ENCODE measurements around the gene FAM120A.
A peak's percentile ranks its signal among the peaks of the same experiment; 100 is the strongest.

Gene FAM120A

DNA sequence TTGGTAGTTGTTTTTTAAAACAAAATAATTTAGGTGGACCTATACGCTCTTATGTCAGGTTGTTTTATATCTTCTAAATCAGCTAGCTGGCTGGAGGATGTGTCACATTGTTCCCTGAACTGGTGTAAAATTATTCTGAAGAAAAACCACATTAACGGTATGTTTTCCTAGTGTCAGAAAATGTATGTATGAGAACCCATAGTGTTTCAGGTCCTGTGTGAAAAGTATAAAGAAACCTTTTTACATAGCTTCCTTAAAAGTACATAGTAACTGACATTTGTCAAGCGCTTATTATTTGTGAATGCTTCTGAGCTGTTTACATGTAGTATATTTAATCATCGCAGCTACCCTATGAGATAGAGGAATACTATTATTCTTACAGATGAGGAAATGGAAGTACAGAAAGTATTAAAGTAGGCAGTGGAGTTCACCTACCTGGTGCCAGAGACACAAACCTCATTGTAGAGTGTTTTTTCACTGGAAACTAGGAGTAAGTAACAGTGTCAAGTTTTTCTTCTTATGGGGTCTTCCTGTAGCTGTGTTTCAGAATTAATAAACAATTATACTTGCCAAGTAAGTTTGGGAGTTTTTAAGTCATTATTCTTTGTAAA lies 12.3 kb downstream of the FAM120A start:
- Histone ChIP-seq H3K4me1 (ENCODE audit: insufficient read depth, low read length) (peaks cover 50% of the 10 kb centered on the region; the same call in 1 of the 2 replicates), H3K36me3 (ENCODE audit: insufficient read depth, low read depth, low read length) (no peaks in the 10 kb centered on the region), H3K4me3 (ENCODE audit: low read length) (no peak overlapping the region), H3K27ac (ENCODE audit: low read length) (no peak overlapping the region), H3K9ac (ENCODE audit: low read depth, low read length) (no peak overlapping the region; the same call in 1 of the 2 replicates), H3K27me3 (ENCODE audit: insufficient read depth, low read length) (no peaks in the 10 kb centered on the region), H3K9me3 (ENCODE audit: insufficient read depth, low read depth, low read length) (no peaks in the 10 kb centered on the region)

DNA sequence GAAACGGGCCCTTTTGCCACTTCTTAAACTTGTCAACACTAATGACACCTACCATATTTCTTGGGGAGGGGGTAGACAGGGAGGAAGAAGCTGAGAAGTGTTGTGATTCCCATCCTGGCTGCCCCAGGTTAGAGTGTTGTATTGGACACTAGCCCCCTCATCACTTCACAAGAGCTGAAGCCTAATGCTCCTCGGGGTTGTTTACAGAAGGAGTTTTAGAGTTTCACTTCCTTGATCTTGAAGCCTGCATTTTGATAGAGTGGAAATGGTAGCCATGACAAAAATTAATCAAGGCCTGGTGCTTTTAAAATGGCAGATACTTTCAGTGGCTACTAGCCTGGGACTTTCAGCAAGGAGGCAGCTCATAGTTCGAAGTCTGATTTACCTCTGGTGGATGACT lies 12.9 kb downstream of the FAM120A start:
- Histone ChIP-seq H3K27ac (ENCODE audit: low read length) (no peak overlapping the region), H3K4me1 (ENCODE audit: insufficient read depth, low read length) (peaks cover 56% of the 10 kb centered on the region; the same call in 1 of the 2 replicates), H3K4me3 (ENCODE audit: low read length) (peak overlapping the region; percentile 28; the same call in 1 of the 2 replicates), H3K9ac (ENCODE audit: low read depth, low read length) (peak overlapping the region; percentile 19; the same call in 1 of the 2 replicates), H3K27me3 (ENCODE audit: insufficient read depth, low read length) (no peaks in the 10 kb centered on the region), H3K36me3 (ENCODE audit: insufficient read depth, low read depth, low read length) (no peaks in the 10 kb centered on the region), H3K9me3 (ENCODE audit: insufficient read depth, low read depth, low read length) (no peaks in the 10 kb centered on the region)

DNA sequence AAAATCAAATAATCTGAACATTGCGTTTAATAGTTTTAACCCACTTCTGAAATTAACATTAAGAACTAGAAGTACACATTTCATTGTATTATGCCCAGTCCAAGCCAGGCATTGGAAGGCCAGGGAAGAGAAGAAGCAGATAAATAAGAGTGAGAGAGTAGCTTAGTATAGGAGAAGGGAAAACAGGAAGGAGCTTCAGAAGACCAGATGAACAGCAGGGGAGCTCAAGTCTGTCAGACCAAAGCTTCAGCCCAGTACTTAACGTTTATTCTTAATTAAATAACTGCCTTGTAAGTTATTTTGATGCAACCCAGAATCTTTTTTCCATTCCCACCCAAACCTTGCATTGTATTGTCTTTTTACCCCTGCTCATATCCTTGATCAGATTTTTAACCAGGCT lies 13.4 kb downstream of the FAM120A start:
- Histone ChIP-seq H3K27me3 (ENCODE audit: insufficient read depth, low read length) (no peaks in the 10 kb centered on the region), H3K27ac (ENCODE audit: low read length) (no peak overlapping the region), H3K4me3 (ENCODE audit: low read length) (peak overlapping the region; percentile 28; the same call in 1 of the 2 replicates), H3K4me1 (ENCODE audit: insufficient read depth, low read length) (peaks cover 57% of the 10 kb centered on the region; the same call in 1 of the 2 replicates), H3K9me3 (ENCODE audit: insufficient read depth, low read depth, low read length) (no peaks in the 10 kb centered on the region), H3K36me3 (ENCODE audit: insufficient read depth, low read depth, low read length) (no peaks in the 10 kb centered on the region), H3K9ac (ENCODE audit: low read depth, low read length) (no peak overlapping the region; the same call in 1 of the 2 replicates)

DNA sequence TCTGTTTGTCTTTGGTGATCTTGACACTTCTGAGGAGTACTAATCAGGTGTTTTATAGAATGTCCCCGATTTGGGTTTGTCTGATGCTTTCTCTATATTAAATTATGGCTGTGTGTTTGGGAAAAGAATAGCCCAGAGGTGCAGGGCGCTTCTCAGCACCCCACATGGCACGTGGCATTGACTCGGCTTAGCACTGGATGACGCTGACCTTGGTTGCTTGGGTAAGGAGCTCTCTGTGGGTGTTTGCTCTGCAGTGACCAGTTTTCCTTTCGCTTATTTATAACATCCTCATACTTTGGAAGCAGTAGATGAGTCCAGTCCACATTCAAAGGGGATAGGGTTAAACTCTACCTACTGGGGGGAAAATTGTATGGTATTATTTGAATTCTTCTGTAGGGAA lies 14.4 kb downstream of the FAM120A start:
- H3K27ac ChIP-seq (ENCODE audit: low read length), result no peak overlapping the region
- H3K4me3 ChIP-seq (ENCODE audit: low read length), result no peak overlapping the region
- H3K36me3 ChIP-seq (ENCODE audit: insufficient read depth, low read depth, low read length), result no peaks in the 10 kb centered on the region
- H3K9ac ChIP-seq (ENCODE audit: low read depth, low read length), result no peak overlapping the region
- no peaks in the 10 kb centered on the region for H3K9me3 ChIP-seq (ENCODE audit: insufficient read depth, low read depth, low read length)
- peaks cover 53% of the 10 kb centered on the region; the same call in 1 of the 2 replicates for H3K4me1 ChIP-seq (ENCODE audit: insufficient read depth, low read length)
- H3K27me3 ChIP-seq (ENCODE audit: insufficient read depth, low read length), result no peaks in the 10 kb centered on the region

DNA sequence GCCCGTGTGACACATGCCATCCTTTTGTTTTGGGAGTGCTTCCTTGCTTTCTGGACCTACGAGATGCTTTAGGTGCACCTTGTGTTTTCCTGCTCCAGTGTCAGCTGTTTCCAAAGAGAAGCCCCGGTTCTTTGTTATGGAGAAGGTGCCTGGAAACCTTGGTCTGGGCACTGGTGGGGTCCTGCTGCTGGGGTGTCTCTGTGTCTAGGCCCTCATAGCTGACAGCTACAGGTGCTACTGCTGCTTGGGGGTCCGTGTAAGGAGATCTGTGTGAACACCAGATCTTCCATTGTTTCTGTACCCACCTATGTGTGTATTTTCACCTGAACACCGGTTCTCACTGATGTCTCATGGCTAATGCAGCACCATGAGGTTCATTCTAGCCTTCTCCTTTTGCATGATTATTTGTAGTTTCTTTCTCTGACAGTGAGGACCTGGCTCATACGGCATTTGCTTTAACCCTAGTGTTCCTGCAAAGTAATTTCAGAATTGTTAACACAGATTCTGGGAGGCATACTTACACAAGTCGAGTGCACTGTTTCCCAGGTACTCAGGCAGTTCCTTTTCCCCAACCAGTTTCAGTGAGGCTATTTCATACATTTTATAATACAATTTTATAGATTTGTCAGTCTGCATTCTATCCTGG lies 15.1 kb downstream of the FAM120A start:
- peaks cover 51% of the 10 kb centered on the region; the same call in 1 of the 2 replicates for H3K4me1 ChIP-seq (ENCODE audit: insufficient read depth, low read length)
- no peaks in the 10 kb centered on the region for H3K9me3 ChIP-seq (ENCODE audit: insufficient read depth, low read depth, low read length)
- H3K36me3 ChIP-seq (ENCODE audit: insufficient read depth, low read depth, low read length), result peaks cover 7% of the 10 kb centered on the region; the same call in 1 of the 2 replicates
- H3K27ac ChIP-seq (ENCODE audit: low read length), result peak overlapping the region; percentile 1
- no peak overlapping the region for H3K4me3 ChIP-seq (ENCODE audit: low read length)
- no peaks in the 10 kb centered on the region for H3K27me3 ChIP-seq (ENCODE audit: insufficient read depth, low read length)
- no peak overlapping the region for H3K9ac ChIP-seq (ENCODE audit: low read depth, low read length)

DNA sequence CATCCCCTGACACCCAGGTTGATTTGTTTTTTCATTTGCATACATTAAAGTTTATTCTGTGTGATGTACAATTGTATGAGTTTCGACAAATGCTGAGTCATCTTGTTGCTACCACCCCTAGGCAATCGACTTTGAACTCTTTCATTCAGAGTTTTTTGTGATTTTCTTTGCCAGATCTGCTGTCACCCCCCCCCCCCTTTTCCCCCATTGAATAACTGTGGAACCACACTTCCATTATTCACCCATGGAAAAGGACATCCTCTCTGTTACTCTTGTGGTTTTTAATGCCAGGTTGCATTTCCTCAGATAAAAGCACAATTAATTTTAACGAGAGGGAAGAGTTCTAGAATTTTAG lies 15.6 kb downstream of the FAM120A start:
- Histone ChIP-seq H3K27me3 (ENCODE audit: insufficient read depth, low read length) (no peaks in the 10 kb centered on the region), H3K4me3 (ENCODE audit: low read length) (no peak overlapping the region), H3K27ac (ENCODE audit: low read length) (peak overlapping the region; percentile 1), H3K9ac (ENCODE audit: low read depth, low read length) (no peak overlapping the region), H3K4me1 (ENCODE audit: insufficient read depth, low read length) (peaks cover 51% of the 10 kb centered on the region; the same call in 1 of the 2 replicates), H3K36me3 (ENCODE audit: insufficient read depth, low read depth, low read length) (peaks cover 8% of the 10 kb centered on the region; the same call in 1 of the 2 replicates), H3K9me3 (ENCODE audit: insufficient read depth, low read depth, low read length) (no peaks in the 10 kb centered on the region)

DNA sequence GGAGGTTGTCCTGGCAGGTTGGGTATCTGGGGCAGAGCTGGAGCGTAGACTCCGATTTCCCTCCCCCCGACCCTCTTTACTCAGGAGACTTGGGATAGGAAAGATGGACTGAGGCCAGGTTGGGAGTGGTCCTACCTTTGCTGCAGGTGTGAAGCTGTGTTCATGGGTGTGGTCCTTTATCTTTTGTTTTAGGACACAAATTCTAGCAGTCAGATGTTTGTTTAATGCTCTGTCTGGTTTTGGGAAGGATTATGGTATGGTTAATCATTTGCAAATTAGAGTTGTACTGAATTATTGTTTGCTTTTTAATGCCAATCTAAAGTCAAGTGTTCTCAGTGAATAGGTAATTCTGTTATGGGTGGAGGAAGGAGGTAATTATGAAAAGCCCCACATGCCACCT lies 16.0 kb downstream of the FAM120A start:
- H3K9me3 ChIP-seq (ENCODE audit: insufficient read depth, low read depth, low read length), result no peaks in the 10 kb centered on the region
- no peaks in the 10 kb centered on the region for H3K27me3 ChIP-seq (ENCODE audit: insufficient read depth, low read length)
- H3K4me1 ChIP-seq (ENCODE audit: insufficient read depth, low read length), result peaks cover 51% of the 10 kb centered on the region; the same call in 1 of the 2 replicates
- peaks cover 8% of the 10 kb centered on the region; the same call in 1 of the 2 replicates for H3K36me3 ChIP-seq (ENCODE audit: insufficient read depth, low read depth, low read length)
- peak overlapping the region; percentile 1 for H3K27ac ChIP-seq (ENCODE audit: low read length)
- H3K9ac ChIP-seq (ENCODE audit: low read depth, low read length), result no peak overlapping the region
- no peak overlapping the region for H3K4me3 ChIP-seq (ENCODE audit: low read length)

DNA sequence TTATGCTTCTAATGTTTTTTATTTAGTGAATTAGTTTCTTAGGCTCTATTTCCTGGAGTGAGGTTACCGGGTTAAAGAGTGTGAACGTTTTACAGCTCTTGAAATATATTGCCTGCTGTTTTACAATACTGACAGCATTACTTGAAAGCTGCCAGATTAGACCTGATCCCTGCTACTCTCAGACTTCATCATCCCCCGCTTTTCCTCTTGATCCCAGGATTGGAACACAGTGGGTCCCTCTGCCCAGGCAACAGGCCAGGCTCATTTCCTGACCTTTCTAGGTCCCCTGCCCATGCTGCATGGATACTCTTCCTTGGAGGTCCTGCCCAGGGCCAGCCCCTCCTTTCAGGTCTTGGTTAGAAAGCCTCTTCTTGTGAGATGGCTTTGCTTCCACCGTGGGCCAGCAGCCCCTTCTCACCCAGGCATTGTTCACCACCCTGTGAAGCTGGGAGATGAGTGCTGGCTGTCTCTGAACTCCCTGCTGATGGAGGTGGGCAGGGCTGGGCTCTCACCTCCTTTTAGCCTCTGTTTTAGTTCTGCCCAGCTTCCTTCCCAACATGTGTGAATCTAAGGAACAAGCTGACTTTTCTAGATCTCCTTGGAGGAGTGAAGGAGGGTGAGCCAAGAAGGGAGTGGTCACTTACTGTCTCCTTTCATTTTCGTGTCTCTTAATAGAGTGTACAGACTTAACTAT lies 17.4 kb downstream of the FAM120A start:
- Histone ChIP-seq H3K27ac (ENCODE audit: low read length) (no peak overlapping the region), H3K36me3 (ENCODE audit: insufficient read depth, low read depth, low read length) (peaks cover 9% of the 10 kb centered on the region; the same call in 1 of the 2 replicates), H3K27me3 (ENCODE audit: insufficient read depth, low read length) (no peaks in the 10 kb centered on the region), H3K9ac (ENCODE audit: low read depth, low read length) (no peak overlapping the region), H3K9me3 (ENCODE audit: insufficient read depth, low read depth, low read length) (no peaks in the 10 kb centered on the region), H3K4me1 (ENCODE audit: insufficient read depth, low read length) (peaks cover 50% of the 10 kb centered on the region; the same call in 1 of the 2 replicates), H3K4me3 (ENCODE audit: low read length) (no peak overlapping the region)

DNA sequence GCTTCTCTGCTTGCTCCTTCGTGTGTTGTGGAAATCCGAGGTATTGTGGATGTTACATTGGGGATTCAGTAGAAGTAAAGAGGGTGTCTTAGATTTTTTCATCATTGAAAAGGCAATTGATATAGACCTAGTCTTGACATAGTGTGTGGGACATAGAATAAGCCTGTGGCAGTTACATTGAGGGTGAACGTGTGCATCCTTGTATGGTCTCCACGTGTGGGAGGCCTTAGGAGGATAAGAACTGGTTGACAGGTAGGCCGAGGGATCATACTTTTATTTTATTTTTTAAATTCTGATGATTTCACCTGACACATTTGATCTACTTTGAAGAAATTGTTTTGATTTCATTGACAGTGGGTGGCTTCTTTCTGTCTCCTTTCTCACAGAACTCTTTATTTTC lies 18.9 kb downstream of the FAM120A start:
- H3K27ac ChIP-seq (ENCODE audit: low read length), result no peak overlapping the region
- no peak overlapping the region for H3K4me3 ChIP-seq (ENCODE audit: low read length)
- no peaks in the 10 kb centered on the region for H3K9me3 ChIP-seq (ENCODE audit: insufficient read depth, low read depth, low read length)
- H3K4me1 ChIP-seq (ENCODE audit: insufficient read depth, low read length), result peaks cover 36% of the 10 kb centered on the region; the same call in 1 of the 2 replicates
- H3K9ac ChIP-seq (ENCODE audit: low read depth, low read length), result no peak overlapping the region
- peaks cover 18% of the 10 kb centered on the region; the same call in 1 of the 2 replicates for H3K36me3 ChIP-seq (ENCODE audit: insufficient read depth, low read depth, low read length)
- no peaks in the 10 kb centered on the region for H3K27me3 ChIP-seq (ENCODE audit: insufficient read depth, low read length)

DNA sequence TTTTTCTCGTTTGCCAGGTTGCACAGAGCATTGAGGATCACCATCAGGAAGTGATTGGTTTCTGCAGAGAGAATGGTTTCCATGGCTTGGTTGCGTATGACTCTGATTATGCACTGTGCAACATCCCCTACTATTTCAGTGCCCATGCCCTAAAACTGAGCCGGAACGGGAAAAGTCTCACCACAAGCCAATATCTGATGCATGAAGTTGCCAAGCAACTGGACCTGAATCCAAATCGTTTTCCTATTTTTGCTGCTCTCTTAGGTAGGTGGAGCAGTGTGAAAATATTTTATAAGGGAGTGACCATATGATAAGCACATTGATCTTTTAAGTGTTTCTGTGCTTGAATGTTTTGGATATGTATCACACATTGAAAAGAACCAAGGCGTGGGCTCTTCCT lies 19.6 kb downstream of the FAM120A start:
- H3K9me3 ChIP-seq (ENCODE audit: insufficient read depth, low read depth, low read length), result no peaks in the 10 kb centered on the region
- no peak overlapping the region for H3K9ac ChIP-seq (ENCODE audit: low read depth, low read length)
- no peaks in the 10 kb centered on the region for H3K27me3 ChIP-seq (ENCODE audit: insufficient read depth, low read length)
- H3K36me3 ChIP-seq (ENCODE audit: insufficient read depth, low read depth, low read length), result peaks cover 24% of the 10 kb centered on the region; the same call in 1 of the 2 replicates
- H3K4me1 ChIP-seq (ENCODE audit: insufficient read depth, low read length), result peaks cover 29% of the 10 kb centered on the region; the same call in 1 of the 2 replicates
- no peak overlapping the region for H3K27ac ChIP-seq (ENCODE audit: low read length)
- no peak overlapping the region for H3K4me3 ChIP-seq (ENCODE audit: low read length)

DNA sequence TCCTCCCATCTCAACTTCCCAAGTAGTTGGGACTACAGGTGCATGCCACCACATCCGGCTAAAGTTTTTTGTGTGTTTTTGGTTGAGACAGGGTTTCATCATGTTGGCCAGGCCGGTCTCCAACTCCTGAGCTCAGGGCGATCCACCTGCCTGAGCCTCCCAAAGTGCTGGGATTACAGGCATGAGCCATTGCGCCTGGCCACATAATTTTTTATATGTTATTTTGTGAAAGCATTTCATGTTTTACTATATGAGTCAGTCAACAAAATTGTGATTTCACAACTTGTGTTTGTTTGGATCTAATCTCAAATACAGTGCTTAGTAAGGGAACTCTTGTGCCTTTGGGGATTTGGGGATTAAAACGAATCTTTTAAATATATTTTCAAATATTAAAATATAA lies 21.9 kb downstream of the FAM120A start:
- H3K4me1 ChIP-seq (ENCODE audit: insufficient read depth, low read length), result peaks cover 10% of the 10 kb centered on the region; the same call in 1 of the 2 replicates
- H3K9ac ChIP-seq (ENCODE audit: low read depth, low read length), result no peak overlapping the region
- no peaks in the 10 kb centered on the region for H3K27me3 ChIP-seq (ENCODE audit: insufficient read depth, low read length)
- H3K9me3 ChIP-seq (ENCODE audit: insufficient read depth, low read depth, low read length), result no peaks in the 10 kb centered on the region
- no peak overlapping the region for H3K4me3 ChIP-seq (ENCODE audit: low read length)
- no peak overlapping the region for H3K27ac ChIP-seq (ENCODE audit: low read length)
- peaks cover 40% of the 10 kb centered on the region; the same call in 1 of the 2 replicates for H3K36me3 ChIP-seq (ENCODE audit: insufficient read depth, low read depth, low read length)
